Panc1 (cell line): ENCODE results near the gene ERMARD.

Experiments
- CTCF ChIP-seq: fragments of 450-650 bp; IDR thresholded peaks from 2 replicates; pipeline ENCODE4 v1.5.1; 2017; ENCODE audit warnings: mild to moderate bottlenecking
- SIN3A ChIP-seq: IDR thresholded peaks from 2 replicates; pipeline ENCODE4 v1.6.1; 2012; ENCODE audit warnings: low read depth, mild to moderate bottlenecking, low read length, moderate library complexity, borderline replicate concordance; ENCODE audit not compliant: insufficient read depth

- no peak for TF ChIP-seq CTCF
- no peak for TF ChIP-seq SIN3A
Observed at GRCh38 chr6:169779092-169779815, 27.8 kb downstream of the ERMARD start.
